Stimulated activated naive CD8-positive, alpha-beta T cell treated with anti-CD3 and anti-CD28 coated beads, Interleukin-15, amount 100 ng/mL, for 72 hours (primary cell): ENCODE measurements around the gene PIAS1.

Experiments
- ATAC-seq: fragments of 150-1000 bp; cut with Tn5 transposase; 2 replicates; pipeline ENCODE4 v1.10.0; 2021; ENCODE audit warnings: mild to moderate bottlenecking, moderate library complexity
- DNase-seq, 2 donors: peaks; one replicate each; pipeline ENCODE4 v3.0.0; 2021 to 2022
- H3K27ac Mint-ChIP-seq, 2 donors: one replicate each; pipeline ENCODE4 v1.8.0; 2022; ENCODE audit warnings: mild to moderate bottlenecking in 2 of 2, mixed read lengths in 2 of 2, moderate library complexity in 2 of 2
- H3K27me3 Mint-ChIP-seq: one replicate; pipeline ENCODE4 v1.8.0; 2022; ENCODE audit warnings: mixed read lengths
- H3K4me1 Mint-ChIP-seq: one replicate; pipeline ENCODE4 v1.8.0; 2022; ENCODE audit warnings: mild to moderate bottlenecking, mixed read lengths
- H3K4me3 Mint-ChIP-seq, 2 donors: one replicate each; pipeline ENCODE4 v1.8.0; 2022; ENCODE audit warnings: mild to moderate bottlenecking in 2 of 2, mixed read lengths in 2 of 2, moderate library complexity in 1 of 2
- H3K9me3 Mint-ChIP-seq, 2 donors: one replicate each; pipeline ENCODE4 v1.8.0; 2022; ENCODE audit warnings: mixed read lengths in 2 of 2

PIAS1 gene

GRCh38 chr15:68075764-68076385, 21.8 kb downstream of the PIAS1 start:
- H3K27ac Mint-ChIP-seq = no peak overlapping the region
- H3K27me3 Mint-ChIP-seq = no peaks in the 10 kb centered on the region
- H3K9me3 Mint-ChIP-seq = no peaks in the 10 kb centered on the region
- ATAC-seq = no peak
- no peak for DNase-seq
- peaks cover 77% of the 10 kb centered on the region for H3K4me1 Mint-ChIP-seq
- no peak overlapping the region for H3K4me3 Mint-ChIP-seq

- H3K9me3 Mint-ChIP-seq = no peaks in the 10 kb centered on the region
- H3K4me1 Mint-ChIP-seq = peaks cover 83% of the 10 kb centered on the region
- H3K4me3 Mint-ChIP-seq = no peak overlapping the region
- DNase-seq = no peak
- no peak overlapping the region for H3K27ac Mint-ChIP-seq
- peak; percentile 63 for ATAC-seq
- no peaks in the 10 kb centered on the region for H3K27me3 Mint-ChIP-seq
Measured at GRCh38 chr15:68078365-68078764, 24.2 kb downstream of the PIAS1 start.

DNA sequence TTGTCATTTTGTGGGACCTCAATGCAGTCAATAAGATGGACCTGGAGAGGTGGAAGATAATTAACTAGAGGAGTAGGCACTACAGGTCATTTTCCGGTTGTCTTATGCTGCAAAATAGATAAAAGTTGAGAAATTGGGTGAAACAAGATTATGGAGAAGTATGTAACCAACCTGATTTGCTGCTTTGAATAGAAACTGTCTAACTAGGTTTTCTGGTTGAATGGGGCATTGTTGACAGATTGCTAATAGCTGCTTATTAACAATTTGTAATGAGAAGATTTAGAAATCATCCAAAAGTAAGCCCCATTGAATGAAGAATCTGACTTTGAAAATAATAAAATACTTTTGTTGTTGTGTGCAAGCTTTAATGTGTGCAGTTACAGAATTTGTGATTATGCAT, 26.2 kb downstream of the PIAS1 start:
- Mint-ChIP-seq H3K27me3 (no peaks in the 10 kb centered on the region), H3K4me1 (peaks cover 87% of the 10 kb centered on the region), H3K27ac (no peak overlapping the region), H3K9me3 (no peaks in the 10 kb centered on the region), H3K4me3 (no peak overlapping the region)
- ATAC-seq (no peak), DNase-seq (no peak)

DNA sequence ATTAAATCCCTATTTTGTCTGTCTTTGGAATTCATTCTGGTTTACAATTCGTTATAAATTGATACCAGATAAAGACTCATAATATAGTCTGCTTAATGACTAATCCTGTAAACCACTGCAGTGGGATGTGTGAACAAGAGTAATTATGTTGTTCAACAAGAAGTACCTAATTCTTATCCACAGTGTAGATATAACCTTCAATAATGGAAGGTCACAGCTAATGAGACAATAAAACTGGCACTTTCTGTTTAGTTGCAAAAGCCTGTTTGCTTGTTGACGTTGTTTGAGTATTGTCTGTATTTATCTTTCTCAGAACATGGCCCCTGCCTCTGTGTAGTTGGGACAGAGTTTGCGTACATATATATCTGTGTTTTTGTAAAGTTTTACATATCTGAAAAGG, 26.7 kb downstream of the PIAS1 start:
- H3K27ac Mint-ChIP-seq = no peak overlapping the region
- H3K9me3 Mint-ChIP-seq = no peaks in the 10 kb centered on the region
- no peak for DNase-seq
- no peaks in the 10 kb centered on the region for H3K27me3 Mint-ChIP-seq
- H3K4me1 Mint-ChIP-seq = peaks cover 85% of the 10 kb centered on the region
- H3K4me3 Mint-ChIP-seq = peak overlapping the region in 1 of 2 donors; percentile 2
- ATAC-seq = peak; percentile 80

- Mint-ChIP-seq H3K27me3 (no peaks in the 10 kb centered on the region), H3K4me3 (peak overlapping the region in 1 of 2 donors; percentile 3), H3K9me3 (no peaks in the 10 kb centered on the region), H3K4me1 (peaks cover 73% of the 10 kb centered on the region), H3K27ac (no peak overlapping the region)
- DNase-seq = no peak
- ATAC-seq = no peak
Measured at GRCh38 chr15:68081869-68082505, 27.9 kb downstream of the PIAS1 start.

- DNase-seq (no peak), ATAC-seq (no peak)
- H3K4me3 Mint-ChIP-seq = no peak overlapping the region
- H3K27ac Mint-ChIP-seq = no peak overlapping the region
- H3K9me3 Mint-ChIP-seq = no peaks in the 10 kb centered on the region
- no peaks in the 10 kb centered on the region for H3K27me3 Mint-ChIP-seq
- H3K4me1 Mint-ChIP-seq = peaks cover 65% of the 10 kb centered on the region
Measured at GRCh38 chr15:68082735-68083134, 28.6 kb downstream of the PIAS1 start.

GRCh38 chr15:68083463-68083862, 29.3 kb downstream of the PIAS1 start:
- DNase-seq (no peak), ATAC-seq (no peak)
- H3K4me1 Mint-ChIP-seq = peaks cover 58% of the 10 kb centered on the region
- H3K27ac Mint-ChIP-seq = no peak overlapping the region
- no peaks in the 10 kb centered on the region for H3K27me3 Mint-ChIP-seq
- H3K9me3 Mint-ChIP-seq = no peaks in the 10 kb centered on the region
- H3K4me3 Mint-ChIP-seq = no peak overlapping the region

- Mint-ChIP-seq H3K27ac (no peak overlapping the region), H3K4me1 (peaks cover 46% of the 10 kb centered on the region), H3K4me3 (no peak overlapping the region), H3K9me3 (no peaks in the 10 kb centered on the region), H3K27me3 (no peaks in the 10 kb centered on the region)
- no peak for DNase-seq
- ATAC-seq = no peak
Measured at GRCh38 chr15:68085052-68085451, 30.9 kb downstream of the PIAS1 start.

DNA sequence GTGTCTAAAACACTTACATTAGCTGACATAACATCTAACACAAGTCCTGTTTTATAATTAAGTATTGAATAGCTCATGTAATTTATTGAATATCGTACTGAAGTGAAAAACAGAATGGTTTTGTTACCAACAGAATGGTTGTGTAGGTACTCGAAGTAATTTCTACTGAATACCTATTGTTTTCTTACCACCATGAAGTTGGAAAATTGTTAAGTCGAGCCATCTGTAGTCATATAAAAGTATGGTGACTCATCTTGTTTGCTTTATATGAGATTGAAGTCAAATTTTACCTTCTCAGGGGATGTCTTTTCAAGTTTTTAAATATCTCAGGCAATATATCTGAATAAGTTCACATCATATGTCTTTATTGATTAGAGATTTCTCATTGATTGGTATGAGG, 37.6 kb downstream of the PIAS1 start:
- no peaks in the 10 kb centered on the region for H3K27me3 Mint-ChIP-seq
- peaks cover 8% of the 10 kb centered on the region for H3K4me1 Mint-ChIP-seq
- DNase-seq = no peak
- H3K4me3 Mint-ChIP-seq = no peak overlapping the region
- no peak for ATAC-seq
- peaks cover 7 to 17% of the 10 kb centered on the region in 2 donors for H3K9me3 Mint-ChIP-seq
- no peak overlapping the region for H3K27ac Mint-ChIP-seq

DNA sequence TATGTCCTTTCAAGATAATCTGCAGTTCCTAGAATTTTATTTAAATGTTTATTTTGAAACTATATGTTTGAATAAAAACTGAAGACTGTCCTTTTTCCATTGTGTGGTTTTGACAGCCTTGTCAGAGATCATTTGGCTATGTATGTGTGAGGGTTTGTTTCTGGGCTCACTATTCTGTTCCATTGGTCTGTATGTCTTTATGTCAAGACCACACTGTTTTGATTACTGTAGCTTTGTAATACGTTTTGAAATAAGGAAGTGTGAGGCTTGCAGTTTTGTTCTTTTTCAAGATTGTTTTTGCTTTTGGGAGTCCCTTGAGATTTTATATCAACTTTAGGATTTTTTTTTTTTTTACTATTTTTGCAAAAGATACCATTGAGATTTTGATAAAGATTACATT, 42.0 kb downstream of the PIAS1 start:
- Mint-ChIP-seq H3K4me1 (peaks cover 34% of the 10 kb centered on the region), H3K27me3 (no peaks in the 10 kb centered on the region), H3K27ac (no peak overlapping the region)

GRCh38 chr15:68097029-68097428, 42.9 kb downstream of the PIAS1 start:
- Mint-ChIP-seq H3K4me3 (no peak overlapping the region), H3K27me3 (no peaks in the 10 kb centered on the region), H3K4me1 (peaks cover 42% of the 10 kb centered on the region), H3K27ac (no peak overlapping the region), H3K9me3 (peaks cover 11 to 20% of the 10 kb centered on the region in 2 donors)
- ATAC-seq = no peak
- DNase-seq = no peak

More for the DNA sequence above, 42.0 kb downstream of the PIAS1 start:
- DNase-seq (no peak), ATAC-seq (no peak)
- Mint-ChIP-seq H3K4me3 (no peak overlapping the region), H3K9me3 (peaks cover 11 to 20% of the 10 kb centered on the region in 2 donors)

DNA sequence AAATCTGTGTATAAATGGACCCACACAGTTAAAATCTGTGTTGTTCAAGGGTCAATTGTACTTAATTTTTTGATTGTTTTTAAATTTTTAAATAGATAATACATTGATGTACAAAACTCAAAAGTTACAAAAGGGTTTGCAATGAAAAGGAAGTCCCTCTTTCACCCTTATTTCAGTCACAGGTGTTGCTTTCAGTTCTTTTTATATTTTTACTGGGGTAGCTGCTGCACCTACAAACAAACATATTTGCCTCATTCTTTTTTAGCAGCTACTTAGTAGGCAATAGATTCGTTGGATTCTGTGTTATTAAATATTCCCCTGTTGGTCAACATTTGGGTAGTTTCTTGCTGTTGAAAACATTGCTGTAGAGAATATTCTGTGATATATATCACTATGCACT, 44.4 kb downstream of the PIAS1 start:
- ATAC-seq (no peak), DNase-seq (no peak)
- Mint-ChIP-seq H3K4me3 (no peak overlapping the region), H3K27me3 (no peaks in the 10 kb centered on the region), H3K4me1 (peaks cover 39% of the 10 kb centered on the region), H3K27ac (no peak overlapping the region), H3K9me3 (peaks cover 12 to 23% of the 10 kb centered on the region in 2 donors)

- no peak for ATAC-seq
- DNase-seq = no peak
- Mint-ChIP-seq H3K4me1 (peaks cover 46% of the 10 kb centered on the region), H3K27ac (no peak overlapping the region), H3K27me3 (no peaks in the 10 kb centered on the region), H3K9me3 (peaks cover 13 to 23% of the 10 kb centered on the region in 2 donors), H3K4me3 (no peak overlapping the region)
Measured at GRCh38 chr15:68100194-68100593, 46.1 kb downstream of the PIAS1 start.

DNA sequence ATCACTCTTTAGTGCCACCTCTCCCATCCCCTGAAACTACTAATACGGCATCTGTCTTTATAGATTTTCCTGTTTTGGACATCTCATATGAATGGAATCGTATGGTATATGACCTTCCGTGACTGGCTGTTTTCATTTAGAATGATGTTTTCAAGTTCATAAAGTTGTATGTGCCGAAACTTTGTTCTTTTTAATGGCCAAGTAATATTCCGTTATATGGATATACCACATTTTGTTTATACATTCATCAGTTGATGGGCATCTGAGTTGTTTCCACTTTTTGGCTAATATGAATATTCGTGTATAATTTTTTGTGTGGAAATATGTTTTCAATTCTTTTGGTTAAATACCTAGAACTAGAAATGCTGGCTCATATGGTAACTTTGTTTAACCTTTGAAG, 49.5 kb downstream of the PIAS1 start:
- DNase-seq (no peak), ATAC-seq (no peak)
- H3K27me3 Mint-ChIP-seq = no peaks in the 10 kb centered on the region
- H3K9me3 Mint-ChIP-seq = peaks cover 5 to 11% of the 10 kb centered on the region in 2 donors
- no peak overlapping the region for H3K4me3 Mint-ChIP-seq
- H3K27ac Mint-ChIP-seq = peak overlapping the region in 1 of 2 donors; percentile 54
- peaks cover 53% of the 10 kb centered on the region for H3K4me1 Mint-ChIP-seq

GRCh38 chr15:68106656-68107055, 52.5 kb downstream of the PIAS1 start:
- Mint-ChIP-seq H3K27ac (no peak overlapping the region), H3K4me3 (no peak overlapping the region), H3K4me1 (peaks cover 41% of the 10 kb centered on the region), H3K9me3 (peaks cover 5 to 11% of the 10 kb centered on the region in 2 donors), H3K27me3 (no peaks in the 10 kb centered on the region)
- ATAC-seq = no peak
- no peak for DNase-seq

DNA sequence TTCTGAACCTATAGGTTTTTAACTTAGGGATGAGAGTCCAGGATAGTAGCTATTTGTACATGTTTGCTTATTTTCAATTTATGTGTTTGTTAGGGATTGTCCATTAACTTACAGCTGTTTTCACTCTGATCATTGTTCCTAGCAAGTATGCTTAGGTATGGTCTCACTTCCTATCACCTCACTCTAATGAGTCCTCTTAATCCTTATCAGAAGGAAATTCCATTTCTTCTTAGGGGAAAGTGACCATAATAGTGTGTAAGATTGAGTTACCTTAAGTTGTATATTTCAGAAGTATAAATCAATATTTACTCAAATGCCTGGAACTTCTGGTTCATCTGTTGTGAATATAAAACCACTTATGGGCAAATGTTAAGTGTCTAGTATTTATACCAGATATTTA, 53.0 kb downstream of the PIAS1 start:
- H3K27me3 Mint-ChIP-seq = no peaks in the 10 kb centered on the region
- peaks cover 40% of the 10 kb centered on the region for H3K4me1 Mint-ChIP-seq
- H3K4me3 Mint-ChIP-seq = no peak overlapping the region
- ATAC-seq = no peak
- no peak for DNase-seq
- no peak overlapping the region for H3K27ac Mint-ChIP-seq
- H3K9me3 Mint-ChIP-seq = peaks cover 5 to 11% of the 10 kb centered on the region in 2 donors

DNA sequence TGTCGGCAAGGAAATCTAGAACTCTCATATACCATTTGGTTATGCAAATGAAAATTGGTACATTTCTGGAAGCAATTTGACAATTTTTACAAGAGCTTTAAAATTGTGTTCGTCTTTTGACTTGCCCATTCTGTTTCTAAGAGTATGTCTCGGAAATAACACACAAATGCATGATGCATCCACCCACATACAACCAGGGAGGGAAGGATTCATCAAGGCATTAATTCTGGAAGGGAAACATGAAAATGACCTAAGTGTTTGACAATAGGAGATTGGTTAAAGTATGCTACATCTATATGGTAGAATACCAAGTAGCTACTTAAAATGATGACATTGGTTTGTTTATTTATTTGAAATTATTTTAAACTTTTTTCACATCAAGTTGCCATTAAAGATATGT, 58.6 kb downstream of the PIAS1 start:
- Mint-ChIP-seq H3K27me3 (no peaks in the 10 kb centered on the region), H3K9me3 (peaks cover 0 to 6% of the 10 kb centered on the region in 2 donors), H3K27ac (no peak overlapping the region), H3K4me3 (peak overlapping the region in 1 of 2 donors; percentile 15), H3K4me1 (peaks cover 67% of the 10 kb centered on the region)
- ATAC-seq (no peak), DNase-seq (no peak)
